Activated naive CD4-positive, alpha-beta T cell treated with anti-CD3 and anti-CD28 coated beads, Interleukin-2, amount 10 ng/mL, durations not matched to agents 5 hours and 36 hours (primary cell): ENCODE measurements around the gene ABHD1. TPM values are rescaled to one million over a fixed set of nuclear protein-coding genes. Genes with fewer than 3 reads are reported as not detected.

ENCODE experiments used
- total RNA-seq, 2 experiments: library from RNA; stranded (reverse); gene quantifications; one replicate each; pipeline ENCODE4 v1.2.3, GENCODE V29; 2021

ABHD1 gene
- under 1 TPM in 1 of 2 experiments, not detected in 1; 0.51 TPM for total RNA-seq

GRCh38 chr2:27123302-27124150, at the start of gene ABHD1:
ABHD1 (plus strand) TSS chr2:27123815; CDS start chr2:27123949, 134 bp downstream.

GRCh38 chr2:27078267-27079194, 45.1 kb upstream of the ABHD1 start, which contains the start of gene EMILIN1:
EMILIN1 (plus strand) TSS chr2:27078615; CDS start chr2:27079066, 451 bp downstream.

GRCh38 chr2:27086724-27087593, 36.7 kb upstream of the ABHD1 start, which contains the start of gene KHK:
KHK (plus strand) TSS chr2:27086772; CDS start chr2:27087260, 488 bp downstream.

GRCh38 chr2:27118525-27119329, 4.9 kb upstream of the ABHD1 start, which contains the start of gene CGREF1:
CGREF1 (minus strand) TSS chr2:27119128; CDS start chr2:27104366, 14,762 bp downstream.

GRCh38 chr2:27133905-27134780, 10.5 kb downstream of the ABHD1 start, which contains the start of gene PREB:
PREB (minus strand) TSS chr2:27134636; CDS start chr2:27134421, 215 bp downstream.

GRCh38 chr2:27139310-27139709, 15.7 kb downstream of the ABHD1 start, which contains the start of gene PRR30:
PRR30 (minus strand) TSS chr2:27139410; CDS start chr2:27138329, 1,081 bp downstream.

GRCh38 chr2:27148801-27149439, 25.3 kb downstream of the ABHD1 start, which contains the start of gene TCF23:
TCF23 (plus strand) TSS chr2:27149004; CDS start chr2:27149134, 130 bp downstream.

Other genes starting within 250 kb of the ABHD1 start
- 1 to 10 TPM; 1.6 to 1.8 TPM for gene MAPRE3, start 153.2 kb upstream of the ABHD1 start, total RNA-seq
- 10 to 100 TPM; 69.5 to 69.7 TPM for gene TMEM214, start 90.8 kb upstream of the ABHD1 start, total RNA-seq
- gene AGBL5, start 72.1 kb upstream of the ABHD1 start, total RNA-seq = 10 to 100 TPM; 16.0 to 17.1 TPM
- gene OST4, start 52.2 kb upstream of the ABHD1 start, total RNA-seq = 100 to 1,000 TPM; 369 to 380 TPM
- 1 to 10 TPM; 1.0 to 1.1 TPM for gene EMILIN1, start 45.2 kb upstream of the ABHD1 start, total RNA-seq
- 10 to 100 TPM; 10.1 to 11.1 TPM for gene KHK, start 37.0 kb upstream of the ABHD1 start, total RNA-seq
- 1 to 10 TPM; 1.4 to 1.5 TPM for gene CGREF1, start 4.7 kb upstream of the ABHD1 start, total RNA-seq
- gene PREB, start 10.8 kb downstream of the ABHD1 start, total RNA-seq = 10 to 100 TPM; 58.4 to 62.1 TPM
- not detected for gene PRR30, start 15.6 kb downstream of the ABHD1 start, total RNA-seq
- not detected for gene TCF23, start 25.2 kb downstream of the ABHD1 start, total RNA-seq
- gene ATRAID, start 88.2 kb downstream of the ABHD1 start, total RNA-seq = 10 to 100 TPM; 69.8 to 70.7 TPM
- gene SLC5A6, start 88.5 kb downstream of the ABHD1 start, total RNA-seq = 10 to 100 TPM; 19.7 to 21.1 TPM
- 10 to 100 TPM; 45.1 to 47.0 TPM for gene CAD, start 93.6 kb downstream of the ABHD1 start, total RNA-seq
- under 1 TPM; 0.08 to 0.12 TPM for gene SLC30A3, start 139.2 kb downstream of the ABHD1 start, total RNA-seq
- not detected for gene DNAJC5G, start 151.6 kb downstream of the ABHD1 start, total RNA-seq
- under 1 TPM in 1 of 2 experiments, not detected in 1; 0.12 TPM for gene TRIM54, start 158.6 kb downstream of the ABHD1 start, total RNA-seq
- gene UCN, start 184.6 kb downstream of the ABHD1 start, total RNA-seq = 1 to 10 TPM; 3.4 to 3.6 TPM
- 10 to 100 TPM; 75.5 to 87.4 TPM for gene MPV17, start 199.3 kb downstream of the ABHD1 start, total RNA-seq
- gene GTF3C2, start 232.9 kb downstream of the ABHD1 start, total RNA-seq = 10 to 100 TPM; 53.6 to 56.8 TPM
- gene EIF2B4, start 246.5 kb downstream of the ABHD1 start, total RNA-seq = 10 to 100 TPM; 36.7 to 38.0 TPM
- 100 to 1,000 TPM; 109 to 112 TPM for gene SNX17, start 246.8 kb downstream of the ABHD1 start, total RNA-seq